GM03348 (cell line): ENCODE results near the gene SEL1L.
"Not testable (repeated sequence)": the region's sequence is repeated elsewhere in the genome, so short reads cannot be mapped to it uniquely, and the experiment has no call there.

Source experiments
- DNase-seq: peaks from one replicate; pipeline ENCODE4 v3.0.0; 2012; ENCODE audit warnings: low spot score

SEL1L gene

GRCh38 chr14:81447021-81447764 lies 86.5 kb downstream of the SEL1L start:
- no peak for DNase-seq

GRCh38 chr14:81446279-81447007 lies 87.2 kb downstream of the SEL1L start:
- no peak for DNase-seq

GRCh38 chr14:81441626-81442134 lies 92.0 kb downstream of the SEL1L start:
- no peak for DNase-seq

- no peak for DNase-seq
Observed at GRCh38 chr14:81440041-81440440, 93.6 kb downstream of the SEL1L start.

GRCh38 chr14:81437244-81437643 lies 96.4 kb downstream of the SEL1L start:
- DNase-seq: no peak

- peak; percentile 92 for DNase-seq
Observed at GRCh38 chr14:81436296-81437138, 97.1 kb downstream of the SEL1L start.

- DNase-seq: peak; percentile 24
Observed at GRCh38 chr14:81435391-81436295, 98.0 kb downstream of the SEL1L start.

GRCh38 chr14:81435048-81435390 lies 98.6 kb downstream of the SEL1L start:
- no peak for DNase-seq

- no peak for DNase-seq
Observed at GRCh38 chr14:81434230-81434629, 99.4 kb downstream of the SEL1L start.

GRCh38 chr14:81433378-81433777 lies 100.3 kb downstream of the SEL1L start:
- DNase-seq: no peak

GRCh38 chr14:81432219-81432661 lies 101.4 kb downstream of the SEL1L start:
- no peak for DNase-seq

GRCh38 chr14:81430235-81430634 lies 103.4 kb downstream of the SEL1L start:
- DNase-seq: no peak

GRCh38 chr14:81429749-81430148 lies 103.9 kb downstream of the SEL1L start:
- not testable (repeated sequence) for DNase-seq

GRCh38 chr14:81429028-81429427 lies 104.6 kb downstream of the SEL1L start:
- DNase-seq: no peak

GRCh38 chr14:81427348-81428058 lies 106.2 kb downstream of the SEL1L start:
- no peak for DNase-seq

- no peak for DNase-seq
Observed at GRCh38 chr14:81423504-81423903, 110.1 kb downstream of the SEL1L start.
